K562 (cell line): Measurements from ENCODE around the gene MS4A4E. TPM values are rescaled to one million over a fixed set of nuclear protein-coding genes. Genes with fewer than 3 reads are reported as not detected.

Experiments used
- ATAC-seq: fragments of 200-7000 bp; cut with Tn5 transposase; 3 replicates; pipeline ENCODE4 v1.9.1; 2020; ENCODE audit warnings: moderate library complexity
- BruUV-seq: library from RNA; stranded (reverse); fragments of 400-500 nt; replicated peaks from 2 replicates; lab custom pipeline; 2021; lab: Mats Ljungman, UMichigan
- CTCF ChIA-PET: fragments of 300-600 bp; formaldehyde crosslinking; extraction: SDS; loops from one replicate; lab custom pipeline; 2021; ENCODE audit warnings: low intra/inter-chr PET ratio; lab: Yijun Ruan, JAX
- POLR2A ChIA-PET: fragments of 300-600, 350-650 bp; sonication (Branson Sonifier 250); formaldehyde crosslinking; extraction: SDS; loops from one replicate; lab custom pipeline; 2021; ENCODE audit warnings: antibody characterized with exemption, inconsistent platforms; lab: Yijun Ruan, JAX
- DNase-seq, 4 experiments: peaks; one replicate each; pipeline versions ENCODE4 v3.0.0 to v3.0.0-alpha.2; 2011 to 2018; ENCODE audit warnings: low spot score in 3 of 4, mixed read lengths in 3 of 4; ENCODE audit errors: extremely low read depth in 1 of 4
- FAIRE-seq: peaks from 2 replicates; lab custom pipeline; 2011; peaks lifted over from hg19 to GRCh38; lab: Jason Lieb, UNC
- H2AFZ ChIP-seq: 2 replicates; pipeline ENCODE4 v1.6.0; 2011; ENCODE audit warnings: low read depth, low read length, control low read depth, inconsistent platforms
- H3K27ac ChIP-seq: fragments of 200-600 bp; 3 replicates; pipeline ENCODE4 v1.8.0; 2011; ENCODE audit warnings: low read depth, mild to moderate bottlenecking, control low read depth, inconsistent platforms, low read length, moderate library complexity, mixed read lengths; ENCODE audit errors: extremely low read depth
- H3K27me3 ChIP-seq, 2 experiments: fragments of 300-600 bp in 1 of 2; 2 replicates in 1 of 2; 3 replicates in 1 of 2; pipeline versions ENCODE4 v1.6.0 to v1.8.0; 2011; ENCODE audit warnings: inconsistent platforms in 2 of 2, low read length in 2 of 2, mild to moderate bottlenecking in 1 of 2, mixed read lengths in 1 of 2, moderate library complexity in 1 of 2; ENCODE audit not compliant: control insufficient read depth in 2 of 2, insufficient read depth in 2 of 2
- H3K36me3 ChIP-seq: fragments of 300-600 bp; 3 replicates; pipeline ENCODE4 v1.8.0; 2011; ENCODE audit warnings: mild to moderate bottlenecking, low read length, inconsistent platforms; ENCODE audit not compliant: control insufficient read depth, insufficient read depth
- H3K4me1 ChIP-seq, 2 experiments: fragments of 200-600 bp in 1 of 2; replicated peaks in 1 of 2; 2 replicates in 1 of 2; 3 replicates in 1 of 2; pipeline versions ENCODE4 v1.5.1 to v1.8.0; 2011; ENCODE audit warnings: inconsistent platforms in 2 of 2, low read length in 2 of 2, mild to moderate bottlenecking in 1 of 2, mixed read lengths in 1 of 2, moderate library complexity in 1 of 2; ENCODE audit not compliant: control insufficient read depth in 2 of 2, insufficient read depth in 2 of 2
- H3K4me2 ChIP-seq: 2 replicates; pipeline ENCODE4 v1.6.1; 2011; ENCODE audit warnings: low read length, control low read depth, inconsistent platforms, mixed read lengths; ENCODE audit not compliant: insufficient read depth
- H3K4me3 ChIP-seq: fragments of 200-600 bp; sonication (generic), shearing (Covaris generic); 2 replicates; pipeline ENCODE4 v1.5.1; 2016; ENCODE audit warnings: control low read depth, inconsistent platforms
- H3K79me2 ChIP-seq: fragments of 200-600 bp; 3 replicates; pipeline ENCODE4 v1.8.0; 2011; ENCODE audit warnings: low read length, inconsistent platforms; ENCODE audit not compliant: control insufficient read depth, insufficient read depth
- H3K9ac ChIP-seq, 2 experiments: 2 replicates each; pipeline versions ENCODE4 v1.6.0 to v1.6.1; 2011; ENCODE audit warnings: low read depth in 2 of 2, low read length in 2 of 2, control low read depth in 1 of 2, inconsistent platforms in 1 of 2, mild to moderate bottlenecking in 1 of 2, mixed read lengths in 1 of 2; ENCODE audit not compliant: insufficient read depth in 1 of 2
- H3K9me1 ChIP-seq: one replicate; pipeline ENCODE4 v1.6.0; 2011; ENCODE audit warnings: inconsistent platforms, mild to moderate bottlenecking, low read length, moderate library complexity; ENCODE audit not compliant: control insufficient read depth, insufficient read depth
- H3K9me3 ChIP-seq: replicated peaks from 2 replicates; pipeline ENCODE4 v1.5.1; 2011; ENCODE audit warnings: low read depth, low read length, inconsistent platforms; ENCODE audit not compliant: control insufficient read depth, insufficient read depth
- H4K20me1 ChIP-seq: replicated peaks from 2 replicates; pipeline ENCODE4 v1.6.1; 2011; ENCODE audit warnings: low read length, inconsistent platforms, mixed read lengths; ENCODE audit not compliant: control insufficient read depth, insufficient read depth
- BHLHE40 ChIP-seq: IDR thresholded peaks from 2 replicates; pipeline ENCODE4 v1.6.1; 2011; ENCODE audit warnings: low read length, improper control_type of control experiment
- BRD4 ChIP-seq: fragments of 200-600 bp; sonication (generic); IDR thresholded peaks from 2 replicates; pipeline ENCODE4 v1.6.1; 2017; ENCODE audit warnings: inconsistent platforms
- CREB5 ChIP-seq: fragments of 250-450 bp; sonication (Bioruptor Pico); IDR thresholded peaks from 2 replicates; pipeline ENCODE4 v1.5.0; 2020; ENCODE audit warnings: mild to moderate bottlenecking
- E4F1 ChIP-seq: fragments of 250-450 bp; sonication (Bioruptor Pico); IDR thresholded peaks from 2 replicates; pipeline ENCODE4 v1.5.0; 2021; ENCODE audit warnings: mild to moderate bottlenecking, borderline replicate concordance
- FOXJ3 ChIP-seq: sonication (generic); formaldehyde crosslinking; IDR thresholded peaks from 2 replicates; pipeline ENCODE4 v1.4.0; 2020; ENCODE audit warnings: mild to moderate bottlenecking, missing genetic modification reagents
- POLR3A ChIP-seq: IDR thresholded peaks from 2 replicates; pipeline ENCODE4 v1.6.1; 2011; ENCODE audit warnings: borderline replicate concordance, mild to moderate bottlenecking, moderate library complexity; ENCODE audit not compliant: insufficient read length, insufficient read depth; ENCODE audit errors: extremely low read depth
- PTTG1 ChIP-seq: fragments of 450-650 bp; IDR thresholded peaks from 2 replicates; pipeline ENCODE4 v1.6.1; 2016; ENCODE audit warnings: low read depth, mild to moderate bottlenecking, missing genetic modification characterization, missing compliant biosample characterization
- RUNX1 ChIP-seq: sonication (generic); IDR thresholded peaks from 2 replicates; pipeline ENCODE4 v1.6.1; 2016; ENCODE audit warnings: antibody characterized with exemption, low read depth
- SMARCC2 ChIP-seq: fragments of 450-650 bp; IDR thresholded peaks from 2 replicates; pipeline ENCODE4 v1.6.1; 2017; ENCODE audit warnings: antibody characterized with exemption, moderate library complexity, mild to moderate bottlenecking, low read depth
- TAF1 ChIP-seq: IDR thresholded peaks from 2 replicates; pipeline ENCODE4 v1.6.1; 2011; ENCODE audit warnings: mild to moderate bottlenecking, low read length, moderate library complexity; ENCODE audit not compliant: insufficient read depth, control insufficient read depth, severe bottlenecking; ENCODE audit errors: extremely low read depth
- ZBTB34 ChIP-seq: fragments of 250-450 bp; sonication (Bioruptor Pico); IDR thresholded peaks from 2 replicates; pipeline ENCODE4 v1.8.0; 2021; ENCODE audit warnings: mild to moderate bottlenecking, moderate library complexity
- ZNF561 ChIP-seq: fragments of 450-650 bp; formaldehyde crosslinking; conservative IDR thresholded peaks from 2 replicates; pipeline ENCODE4 v1.4.0; 2020; ENCODE audit warnings: mild to moderate bottlenecking, moderate library complexity
- WGBS: fragments of 100-300 bp; shearing (Covaris generic); methylation state at CpG from one replicate; pipeline ENCODE4 v1.1.6; 2016; ENCODE audit warnings: low coverage, mixed read lengths; ENCODE audit not compliant: insufficient coverage; ENCODE audit errors: missing lambda C conversion rate; 5-methylcytosine and 5-hydroxymethylcytosine counted together
- in situ Hi-C: fragments of 300-500 bp; cut with MboI; formaldehyde crosslinking; loops from 4 replicates; pipeline ENCODE4 v1.15.0; 2018; ENCODE audit warnings: inconsistent platforms, mixed read lengths
- intact Hi-C: fragments of 100-400 bp; cut with micrococcal nuclease; formaldehyde crosslinking; loops from 2 replicates; pipeline ENCODE4 v1.14.2; 2022
- polyA plus RNA-seq, 8 experiments: library from polyadenylated mRNA; depleted of rRNA in 4 of 8; stranded (reverse) in 5 of 8; unstranded in 3 of 8; fragments of >200 nt; fragmentation: Nextera tagmentation in 2 of 8; fragmentation: Illumina TruSeq in 1 of 8; extraction: Ambion mirVana in 2 of 8; extraction: Trizol in 1 of 8; gene quantifications; 2 replicates each; pipeline versions ENCODE4 v1.2.1 to v1.2.3, GENCODE V29; 2011 to 2014; ENCODE audit warnings: inconsistent platforms in 1 of 8, missing spikeins in 1 of 8
- total RNA-seq, 7 experiments: library from RNA; depleted of rRNA in 6 of 7; stranded (reverse); fragments of >200 nt in 6 of 7; fragmentation: Illumina TruSeq in 2 of 7; extraction: Trizol in 2 of 7; gene quantifications; 2 replicates each; pipeline versions ENCODE4 v1.2.1 to v1.2.3, GENCODE V29; 2011 to 2021; ENCODE audit warnings: low replicate concordance in 1 of 7

Gene MS4A4E
- total and polyA plus RNA-seq, 9 of the 15 experiments (the other 6 are each of a cell fraction or from before 2014, with no cell fraction given) = 0.11 to 0.81 (median 0.36) TPM; not detected in 2

- no TSS peak for BruUV-seq
- Histone ChIP-seq H3K27ac (no peak overlapping the region), H4K20me1 (no peaks in the 10 kb centered on the region), H3K9me1 (no peaks in the 10 kb centered on the region), H3K9ac (no peak overlapping the region), H3K79me2 (no peaks in the 10 kb centered on the region), H3K27me3 (no peaks in the 10 kb centered on the region), H3K4me3 (no peak overlapping the region), H2AFZ (no peak overlapping the region), H3K36me3 (no peaks in the 10 kb centered on the region), H3K4me1 (no peaks in the 10 kb centered on the region; a peak in 1 of 5 replicates), H3K9me3 (no peaks in the 10 kb centered on the region), H3K4me2 (no peak overlapping the region)
- in situ Hi-C loops = no loop called here
- no peak for DNase-seq
- ATAC-seq = no peak
- ChIA-PET POLR2A (interaction anchor here (0.7 kb wide), 1 partner anchor 13 kb away, joined by 5 read pairs; no protein-coding TSS in a partner anchor), CTCF (no interaction called here)
- no peak for FAIRE-seq
- TF ChIP-seq CREB5 (CRISPR knock-in tag) = no peak
- no peak for TF ChIP-seq E4F1
- no peak for TF ChIP-seq SMARCC2
- no peak for TF ChIP-seq RUNX1
- TF ChIP-seq PTTG1 (tag) = no peak
- no peak for TF ChIP-seq BRD4
- no peak for TF ChIP-seq POLR3A
- TF ChIP-seq BHLHE40 = no peak
- TF ChIP-seq ZBTB34 (CRISPR knock-in tag) = no peak
- no peak for TF ChIP-seq FOXJ3 (CRISPR knock-in tag)
- TF ChIP-seq ZNF561 (CRISPR knock-in tag) = no peak
- TF ChIP-seq TAF1 = no peak
- WGBS = 9% methylated on average over 2 of the region's 2 CpGs
- intact Hi-C loops = no loop called here
Observed at GRCh38 chr11:60282286-60282685, 39.3 kb upstream of the MS4A4E start.
